Kidney epithelial cell (primary cell): ENCODE data around the gene FUT7. TPM values are rescaled to one million over a fixed set of nuclear protein-coding genes. Genes with fewer than 3 reads are reported as not detected.
A peak's percentile ranks its signal among the peaks of the same experiment; 100 is the strongest.

ENCODE experiments used
- DNase-seq: peaks from one replicate; pipeline ENCODE4 v3.0.0-alpha.2; 2010; ENCODE audit warnings: low read depth
- H3K27me3 ChIP-seq: 2 replicates; pipeline ENCODE4 v1.6.0; 2011; ENCODE audit warnings: low read length; ENCODE audit not compliant: control insufficient read depth, insufficient read depth
- H3K36me3 ChIP-seq: 2 replicates; pipeline ENCODE4 v1.5.1; 2011; ENCODE audit warnings: low read length; ENCODE audit not compliant: control insufficient read depth, insufficient read depth
- H3K4me3 ChIP-seq: 2 replicates; pipeline ENCODE4 v1.5.1; 2011; ENCODE audit warnings: low read depth, mild to moderate bottlenecking, control low read depth, low read length
- CTCF ChIP-seq: IDR thresholded peaks from 2 replicates; pipeline ENCODE4 v1.5.1; 2011; ENCODE audit warnings: mild to moderate bottlenecking, moderate library complexity, low read length, control low read depth, inconsistent platforms; ENCODE audit not compliant: insufficient read depth, poor library complexity, severe bottlenecking
- total RNA-seq: library from RNA; depleted of rRNA; stranded (reverse); fragments of >200 nt; gene quantifications from 2 replicates; pipeline ENCODE4 v1.2.3, GENCODE V29; 2015

The FUT7 gene
- total RNA-seq, 1 donor from 2014 or later = not detected

- TF ChIP-seq CTCF = no peak
- H3K4me3 ChIP-seq = no peak overlapping the region
- H3K27me3 ChIP-seq = no peaks in the 10 kb centered on the region
- no peaks in the 10 kb centered on the region for H3K36me3 ChIP-seq
- no peak for DNase-seq
These were observed 37.6 kb downstream of the FUT7 start for GRCh38 chr9:136994180-136994887.

- Histone ChIP-seq H3K36me3 (no peaks in the 10 kb centered on the region), H3K27me3 (no peaks in the 10 kb centered on the region), H3K4me3 (peak overlapping the region; percentile 72)
- DNase-seq = no peak
- TF ChIP-seq CTCF = no peak
These were observed 39.0 kb downstream of the FUT7 start for GRCh38 chr9:136992819-136993369.

- H3K4me3 ChIP-seq = peak within 1 kb of the TSS; percentile 72
- no peaks in the 10 kb centered on the region for H3K36me3 ChIP-seq
- peak; percentile 67 for DNase-seq
- TF ChIP-seq CTCF = no peak
- peaks cover 3% of the 10 kb centered on the region for H3K27me3 ChIP-seq
These were observed 39.7 kb downstream of the FUT7 start, which contains the start of gene PAXX for GRCh38 chr9:136991993-136992818. PAXX (plus strand) TSS chr9:136992422; CDS start chr9:136992444, 22 bp downstream.

- DNase-seq = no peak
- no peak overlapping the region for H3K4me3 ChIP-seq
- no peaks in the 10 kb centered on the region for H3K36me3 ChIP-seq
- TF ChIP-seq CTCF = no peak
- H3K27me3 ChIP-seq = peaks cover 12% of the 10 kb centered on the region
These were observed 41.5 kb downstream of the FUT7 start for GRCh38 chr9:136990242-136990911.

- TF ChIP-seq CTCF = no peak
- DNase-seq = no peak
- Histone ChIP-seq H3K4me3 (no peak overlapping the region), H3K27me3 (peaks cover 27% of the 10 kb centered on the region), H3K36me3 (no peaks in the 10 kb centered on the region)
These were observed 43.0 kb downstream of the FUT7 start for GRCh38 chr9:136988872-136989271.
